GM13976 (cell line): ENCODE data around the gene ANXA11.

Experiments used
- DNase-seq: peaks from one replicate; pipeline ENCODE4 v3.0.0; 2012; ENCODE audit warnings: low spot score
- CTCF ChIP-seq: IDR thresholded peaks from 2 replicates; pipeline ENCODE4 v1.5.1; 2012; ENCODE audit warnings: borderline replicate concordance, mild to moderate bottlenecking; ENCODE audit not compliant: insufficient read depth; ENCODE audit errors: extremely low read depth, missing control alignments, control extremely low read depth
- in situ Hi-C: fragments of 300-500 bp; cut with MboI; formaldehyde crosslinking; loops from one replicate; pipeline ENCODE4 v1.12.0; 2022; ENCODE audit warnings: low sequenced_read_pairs, mixed read lengths, inconsistent platforms; ENCODE audit not compliant: unreplicated experiment

Gene ANXA11

DNA sequence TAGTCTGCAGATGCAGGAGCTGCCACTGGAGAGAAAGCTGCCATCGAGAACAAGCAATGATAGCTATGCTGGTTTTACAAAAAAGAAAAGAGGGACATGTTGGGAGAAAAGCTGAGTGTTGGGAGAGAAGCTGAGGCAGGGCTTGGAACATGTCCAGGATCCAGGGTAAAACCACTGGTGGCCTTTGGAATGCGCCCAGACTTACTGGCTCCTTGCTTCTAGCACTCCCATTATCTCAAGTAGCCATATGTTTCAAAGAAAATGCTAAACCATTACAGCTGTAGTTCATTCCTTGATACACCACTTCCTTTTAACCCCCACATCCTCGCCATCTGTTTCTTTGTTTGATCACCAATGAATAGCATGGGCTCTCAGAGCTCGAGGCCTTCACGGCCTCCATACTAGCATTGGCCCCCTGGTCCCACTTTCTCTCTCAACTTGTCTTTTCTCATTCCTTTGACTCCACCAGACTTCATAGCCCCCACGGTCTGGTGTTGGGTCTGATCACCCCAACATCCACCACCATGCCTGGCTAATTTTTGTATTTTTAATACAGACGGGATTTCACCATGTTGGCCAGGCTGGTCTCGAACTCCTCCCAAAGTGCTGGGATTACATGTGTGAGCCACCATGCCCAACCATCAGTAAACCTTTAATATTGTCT lies 96.6 kb downstream of the ANXA11 start:
- DNase-seq: no peak
- in situ Hi-C loops: no loop called here
- no peak for TF ChIP-seq CTCF

DNA sequence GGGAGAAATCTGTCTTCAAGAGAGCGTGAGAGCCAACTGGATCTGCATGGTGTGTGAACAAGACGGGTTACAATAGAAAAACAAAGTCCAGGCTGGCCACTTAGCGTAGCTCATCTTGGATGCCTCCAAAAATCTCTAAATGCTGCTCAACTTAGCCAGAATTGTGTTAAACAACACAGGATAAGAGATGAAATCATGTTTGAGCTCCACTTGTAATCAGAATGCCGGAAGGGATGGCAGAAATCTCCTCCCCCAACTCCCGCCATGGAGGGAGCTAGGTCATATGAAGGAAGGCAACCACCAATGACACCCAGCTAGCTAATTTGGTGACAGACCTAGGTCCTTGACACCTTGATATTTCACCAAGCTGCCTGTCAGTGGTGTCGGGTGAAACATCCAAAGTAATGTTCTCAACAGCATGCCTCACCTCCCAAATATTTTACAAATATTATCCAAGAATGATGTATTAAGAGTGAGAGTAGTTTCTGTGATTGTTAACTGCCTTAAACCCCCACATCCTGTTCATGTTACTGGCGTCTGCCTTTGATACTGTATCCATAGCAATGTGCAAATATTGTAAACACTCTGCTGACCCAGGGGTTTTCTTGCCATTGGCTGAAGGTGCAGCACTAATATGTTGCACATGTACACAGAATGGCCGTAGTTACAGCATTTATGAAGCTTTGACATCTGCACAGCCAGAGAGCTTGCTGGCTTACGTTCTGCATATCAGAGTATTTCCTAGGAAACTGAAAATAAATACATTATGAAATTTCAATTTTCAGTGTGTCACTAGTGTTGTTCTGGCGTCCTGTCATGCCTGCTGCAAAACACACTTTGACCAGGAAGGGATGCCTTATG lies 101.0 kb downstream of the ANXA11 start:
- DNase-seq: peak; percentile 47
- TF ChIP-seq CTCF: no peak
- in situ Hi-C loops: no loop called here
